ENCODE data around the gene IGF1R. TPM values are rescaled to one million over a fixed set of nuclear protein-coding genes. Genes with fewer than 3 reads are reported as not detected.

The IGF1R gene
- total and polyA plus RNA-seq, 2 of the 8 experiments (the other 6 are each of a cell fraction or from before 2014, with no cell fraction given), result 32.9 to 109 TPM

GRCh38 chr15:98778960-98779359 is 130.6 kb downstream of the IGF1R start:
- Histone ChIP-seq H3K14ac (ENCODE audit: insufficient read length) (no peak overlapping the region), H4K8ac (ENCODE audit: extremely low read depth, insufficient read depth, low read length) (no peak overlapping the region), H4K91ac (replicated peaks; ENCODE audit: insufficient read length, low read length) (no peak overlapping the region), H3K27me3 (replicated peaks in 1 of 4; ENCODE audit: control insufficient read depth in 3 of 4, extremely low read depth in 1 of 4, insufficient read depth in 3 of 4, low read length in 3 of 4) (no peaks in the 10 kb centered on the region), H3K18ac (ENCODE audit: extremely low read depth, low read length) (no peak overlapping the region), H3K79me1 (ENCODE audit: low read depth, low read length) (peaks cover 12% of the 10 kb centered on the region), H2BK12ac (ENCODE audit: low read depth, low read length) (no peak overlapping the region), H2AK5ac (ENCODE audit: low read depth, low read length) (no peak overlapping the region), H2BK5ac (ENCODE audit: low read depth, low read length) (no peak overlapping the region), H3K23me2 (ENCODE audit: low read depth, low read length) (no peaks in the 10 kb centered on the region), H3K4me2 (ENCODE audit: insufficient read depth in 1 of 2, low read depth in 2 of 2, low read length in 2 of 2) (no peak overlapping the region), H3K9me3 (ENCODE audit: insufficient read depth in 2 of 2, low read depth in 1 of 2, low read length in 1 of 2) (no peaks in the 10 kb centered on the region), H2BK15ac (ENCODE audit: low read length) (no peak overlapping the region), H3K23ac (ENCODE audit: insufficient read length) (no peak overlapping the region), H4K5ac (ENCODE audit: insufficient read length, low read depth, low read length) (no peak overlapping the region), H3K36me3 (ENCODE audit: control insufficient read depth in 2 of 4, insufficient read depth in 4 of 4, low read length in 3 of 4) (no peaks in the 10 kb centered on the region), H4K20me1 (replicated peaks in 1 of 2; ENCODE audit: control insufficient read depth in 1 of 2, insufficient read depth in 2 of 2, low read length in 2 of 2) (peaks cover 15 to 21% of the 10 kb centered on the region in 2 experiments), H3K4ac (replicated peaks; ENCODE audit: insufficient read length, low read depth, low read length) (no peak overlapping the region), H2BK120ac (replicated peaks; ENCODE audit: low read depth, low read length) (no peak overlapping the region), H2BK20ac (ENCODE audit: low read length) (no peak overlapping the region), H3K56ac (replicated peaks; ENCODE audit: insufficient read length, low read depth, low read length) (no peak overlapping the region), H3K4me3 (ENCODE audit: extremely low read depth in 1 of 4, insufficient read depth in 2 of 4, low read depth in 3 of 4, low read length in 4 of 4) (no peak overlapping the region), H3K79me2 (ENCODE audit: control insufficient read depth in 1 of 2, insufficient read depth in 2 of 2, low read length in 2 of 2) (peaks cover 8 to 89% of the 10 kb centered on the region in 2 experiments; a peak in 3 of 4 replicates), H3K27ac (ENCODE audit: low read depth, low read length) (no peak overlapping the region), H2AFZ (ENCODE audit: low read length) (no peak overlapping the region), H3K9ac (replicated peaks in 1 of 4; ENCODE audit: extremely low read depth in 1 of 4, low read depth in 3 of 4, low read length in 3 of 4) (no peak overlapping the region), H3K4me1 (replicated peaks in 1 of 4; ENCODE audit: control insufficient read depth in 3 of 4, insufficient read depth in 4 of 4, low read length in 3 of 4) (peaks cover 2 to 20% (median 13%) of the 10 kb centered on the region in 4 experiments)
- DNase-seq (ENCODE audit: low read depth in 1 of 2, low spot score in 2 of 2) (no peak), FAIRE-seq (no peak)
- WGBS, 2 experiments (ENCODE audit: extremely low coverage in 1 of 2, insufficient coverage in 1 of 2, insufficient read length in 1 of 2, insufficient replicate concordance in 2 of 2, low coverage in 1 of 2, low lambda C conversion rate in 2 of 2, missing lambda C conversion rate in 1 of 2), result 96% methylated on average over 4 of the region's 4 CpGs; no CpG with 5 or more reads in 1 of the 2 experiments
- no peak for TF ChIP-seq SIN3A (conservative IDR thresholded peaks at IDR 0.05 in 1 of 2, IDR thresholded peaks at IDR 0.05 in 1 of 2; ENCODE audit: low read depth in 1 of 2, low read length in 2 of 2)
- TF ChIP-seq ATF3 (IDR thresholded peaks at IDR 0.05; ENCODE audit: insufficient read depth, low read depth, low read length), result no peak
- TF ChIP-seq MAFK (IDR thresholded peaks at IDR 0.05; ENCODE audit: low read depth, low read length), result no peak
- no peak for TF ChIP-seq SP2 (IDR thresholded peaks at IDR 0.05; ENCODE audit: low read length)
- no peak for TF ChIP-seq BCL11A (IDR thresholded peaks at IDR 0.05; ENCODE audit: low read depth in 2 of 2, low read length in 2 of 2)
- no peak for TF ChIP-seq CHD2 (IDR thresholded peaks at IDR 0.05; ENCODE audit: low read length)
- no peak for TF ChIP-seq USF2 (IDR thresholded peaks at IDR 0.05; ENCODE audit: low read length)
- no peak for TF ChIP-seq SRF (IDR thresholded peaks at IDR 0.05; ENCODE audit: low read depth, low read length)
- ChIA-PET CTCF (ENCODE audit: partially characterized antibody) (interaction anchor here (0.7 to 5.2 kb wide), 48 partner anchors 10 to 292 kb away, joined by 3 to 36 read pairs (median 6); no protein-coding TSS in a partner anchor), POLR2A (ENCODE audit: partially characterized antibody) (interaction anchor here (1.2 to 2.9 kb wide), 4 partner anchors 18 to 107 kb away, joined by 3 to 11 read pairs (median 6); no protein-coding TSS in a partner anchor)
